Heart right ventricle (tissue), 16 donors: ENCODE results near the gene RAB11A. TPM values are rescaled to one million over a fixed set of nuclear protein-coding genes. Genes with fewer than 3 reads are reported as not detected.

Experiments
- ATAC-seq, 8 donors: fragments of 200-7000 bp; cut with Tn5 transposase; one replicate each; pipeline ENCODE4 v1.9.1; 2020; ENCODE audit warnings: mild to moderate bottlenecking in 8 of 8, moderate library complexity in 8 of 8, moderate number of reproducible peaks in 1 of 8
- DNase-seq, 2 donors: peaks; one replicate each; pipeline ENCODE4 v3.0.0-alpha.2; 2020
- H3K27ac ChIP-seq, 10 donors: fragments of 200-600 bp; sonication (generic) in 2 of 10; one replicate each; pipeline versions ENCODE4 v1.5.0 to v1.8.0; 2020 to 2022; ENCODE audit warnings: mild to moderate bottlenecking in 3 of 10
- H3K27me3 ChIP-seq, 7 donors: fragments of 200-600 bp; one replicate each; pipeline ENCODE4 v1.8.0; 2021 to 2022; ENCODE audit warnings: mild to moderate bottlenecking in 2 of 7
- H3K36me3 ChIP-seq, 9 donors: fragments of 200-600 bp; sonication (generic) in 1 of 9; one replicate each; pipeline versions ENCODE4 v1.5.0 to v1.8.0; 2020 to 2022; ENCODE audit warnings: mild to moderate bottlenecking in 2 of 9
- H3K4me1 ChIP-seq, 9 donors: fragments of 200-600 bp; sonication (generic) in 1 of 9; one replicate each; pipeline versions ENCODE4 v1.5.0 to v1.8.0; 2020 to 2022; ENCODE audit warnings: mild to moderate bottlenecking in 4 of 9
- H3K4me3 ChIP-seq, 10 donors: fragments of 200-600 bp; sonication (generic) in 2 of 10; one replicate each; pipeline versions ENCODE4 v1.5.0 to v1.8.0; 2020 to 2022; ENCODE audit warnings: mild to moderate bottlenecking in 7 of 10, moderate library complexity in 2 of 10
- H3K9me3 ChIP-seq, 11 donors: fragments of 200-600 bp in 10 of 11; sonication (generic) in 2 of 11; one replicate each; pipeline versions ENCODE4 v1.5.0 to v1.8.0; 2013 to 2022; ENCODE audit warnings: mild to moderate bottlenecking in 2 of 11, control low read depth in 1 of 11, moderate library complexity in 1 of 11
- CTCF ChIP-seq, 9 donors: fragments of 200-600 bp; sonication (generic) in 2 of 9; IDR thresholded peaks; one replicate each; pipeline versions ENCODE4 v1.5.0 to v1.8.0; 2021 to 2022; ENCODE audit warnings: antibody characterized with exemption in 9 of 9, mild to moderate bottlenecking in 5 of 9, moderate library complexity in 1 of 9
- WGBS, 2 donors: extraction: QIAGEN DNeasy Blood & Tissue Kit; methylation state at CpG; one replicate each; pipeline ENCODE4 v1.1.7; 2013; ENCODE audit warnings: inconsistent platforms in 1 of 2; 5-methylcytosine and 5-hydroxymethylcytosine counted together
- intact Hi-C, 10 donors: fragments of 100-400 bp; cut with DNase I; formaldehyde crosslinking; loops; one replicate each; pipeline versions ENCODE4 v1.11.1 to v1.14.2; 2022
- polyA plus RNA-seq, 2 donors: library from polyadenylated mRNA; stranded (reverse); fragments of 200-250 nt; gene quantifications; one replicate each; pipeline ENCODE4 v1.2.3, GENCODE V29; 2013
- total RNA-seq, 10 donors: library from RNA; stranded (reverse); fragmentation: NEBNext Ultra II Directional in 3 of 10; extraction: Animal tissue kit (Norgen Biotek cat#: 25700) in 3 of 10; gene quantifications; one replicate each; pipeline versions ENCODE4 v1.2.1 to v1.2.4, GENCODE V29; 2021 to 2023
- donor health status: Arrhythmogenic right ventricular cardiomyopathy.
- donor health status: ischemic (EF 13 %, LVEDD 7.1; RV severe dilation, severe dysfunction).
- donor health status: healthy with polysubstance abuse.
- donor health status: DM: no; HTN: yes; CAD: no.
- donor health status: DM: no; HTN: no; CAD: no.
- donor health status: ischemic (EF 25% LVEDD 6.9; RV normal size, moderate dysfunction).
- donor health status: ischemic (EF 25% LVEDD 5.7; RV mildly dilated, moderate dysfunction).
- donor health status: healthy.
- donor health status: DM: yes; HTN: yes; CAD: no.
- donor health status: Ischemic cardiomyopathy.
- donor health status: ischemic (EF 35%, LVEDD 5.7; RV mildly dilated, moderate dysfunction).
- donor health status: nonischemic (EF 11% LVEDD 7.7; RV severe dilation, severe dysfunction).
- donor health status: DM: yes; HTN: yes; CAD: no.
- donor health status: PGD.
- donor health status: ischemic (EF 29% LVEDD 5.4; RV normal size, mild dysfunction).
- donor health status: nonischemic (EF 23%, LVEDD 6.1; RV moderate dilation, normal function).

Gene RAB11A
- total and polyA plus RNA-seq, 12 donors, result 28.5 to 211 (median 150) TPM

- Histone ChIP-seq H3K4me1 (peaks cover 0 to 21% (median 10%) of the 10 kb centered on the region in 9 donors), H3K27ac (no peak overlapping the region), H3K4me3 (no peak overlapping the region), H3K9me3 (no peaks in the 10 kb centered on the region), H3K27me3 (no peaks in the 10 kb centered on the region), H3K36me3 (peaks cover 0 to 14% (median 0%) of the 10 kb centered on the region in 9 donors)
- no peak for TF ChIP-seq CTCF (IDR thresholded peaks at IDR 0.05)
- ATAC-seq (no peak), DNase-seq (no peak)
- 82% methylated on average over 3 of the region's 3 CpGs for WGBS, 2 donors
- intact Hi-C loops, result loop anchor here in 8 of 10 donors (5.0 to 10.0 kb wide), 5 partner anchors 275 to 370 kb away; no protein-coding TSS in a partner anchor
These were observed 48.1 kb downstream of the RAB11A start for GRCh38 chr15:65917407-65917756.

- no peak overlapping the region for H3K27ac ChIP-seq
- H3K36me3 ChIP-seq, result peaks cover 0 to 9% (median 0%) of the 10 kb centered on the region in 9 donors
- no peak for DNase-seq
- no peaks in the 10 kb centered on the region for H3K9me3 ChIP-seq
- intact Hi-C loops, result loop anchor here in 8 of 10 donors (5.0 to 10.0 kb wide), 5 partner anchors 274 to 369 kb away; no protein-coding TSS in a partner anchor
- H3K27me3 ChIP-seq, result no peaks in the 10 kb centered on the region
- ATAC-seq, result no peak
- no peak overlapping the region for H3K4me3 ChIP-seq
- 97 to 98% methylated on average over 4 of the region's 4 CpGs for WGBS, 2 donors
- no peak for TF ChIP-seq CTCF (IDR thresholded peaks at IDR 0.05)
- peaks cover 0 to 21% (median 10%) of the 10 kb centered on the region in 9 donors for H3K4me1 ChIP-seq
These were observed 48.6 kb downstream of the RAB11A start for GRCh38 chr15:65917936-65918335.

GRCh38 chr15:65918357-65918920 is 49.1 kb downstream of the RAB11A start:
- TF ChIP-seq CTCF (IDR thresholded peaks at IDR 0.05), result no peak
- no peaks in the 10 kb centered on the region for H3K27me3 ChIP-seq
- peaks cover 0 to 9% (median 0%) of the 10 kb centered on the region in 9 donors for H3K36me3 ChIP-seq
- peaks cover 0 to 21% (median 10%) of the 10 kb centered on the region in 9 donors for H3K4me1 ChIP-seq
- ATAC-seq (no peak), DNase-seq (no peak)
- intact Hi-C loops, result loop anchor here in 8 of 10 donors (5.0 to 10.0 kb wide), 5 partner anchors 274 to 369 kb away; no protein-coding TSS in a partner anchor
- no peaks in the 10 kb centered on the region for H3K9me3 ChIP-seq
- H3K27ac ChIP-seq, result no peak overlapping the region
- H3K4me3 ChIP-seq, result no peak overlapping the region
- 83 to 89% methylated on average over 3 of the region's 3 CpGs for WGBS, 2 donors

GRCh38 chr15:65918945-65919344 is 49.7 kb downstream of the RAB11A start:
- no peaks in the 10 kb centered on the region for H3K9me3 ChIP-seq
- DNase-seq (no peak), ATAC-seq (no peak)

More at GRCh38 chr15:65918945-65919344, 49.7 kb downstream of the RAB11A start:
- TF ChIP-seq CTCF (IDR thresholded peaks at IDR 0.05), result no peak
- intact Hi-C loops, result loop anchor here in 8 of 10 donors (5.0 to 10.0 kb wide), 5 partner anchors 273 to 368 kb away; no protein-coding TSS in a partner anchor
- H3K4me1 ChIP-seq, result peaks cover 0 to 21% (median 10%) of the 10 kb centered on the region in 9 donors
- no peak overlapping the region for H3K27ac ChIP-seq
- peaks cover 0 to 9% (median 0%) of the 10 kb centered on the region in 9 donors for H3K36me3 ChIP-seq
- no peaks in the 10 kb centered on the region for H3K27me3 ChIP-seq
- 93 to 96% methylated on average over 5 of the region's 5 CpGs for WGBS, 2 donors
- no peak overlapping the region for H3K4me3 ChIP-seq
